ENCODE data around the gene LKAAEAR1. TPM values are rescaled to one million over a fixed set of nuclear protein-coding genes. Genes with fewer than 3 reads are reported as not detected.

The LKAAEAR1 gene
- total and polyA plus RNA-seq, 2 of the 13 experiments (the other 11 are each of a cell fraction or from before 2014, with no cell fraction given) = not detected

DNA sequence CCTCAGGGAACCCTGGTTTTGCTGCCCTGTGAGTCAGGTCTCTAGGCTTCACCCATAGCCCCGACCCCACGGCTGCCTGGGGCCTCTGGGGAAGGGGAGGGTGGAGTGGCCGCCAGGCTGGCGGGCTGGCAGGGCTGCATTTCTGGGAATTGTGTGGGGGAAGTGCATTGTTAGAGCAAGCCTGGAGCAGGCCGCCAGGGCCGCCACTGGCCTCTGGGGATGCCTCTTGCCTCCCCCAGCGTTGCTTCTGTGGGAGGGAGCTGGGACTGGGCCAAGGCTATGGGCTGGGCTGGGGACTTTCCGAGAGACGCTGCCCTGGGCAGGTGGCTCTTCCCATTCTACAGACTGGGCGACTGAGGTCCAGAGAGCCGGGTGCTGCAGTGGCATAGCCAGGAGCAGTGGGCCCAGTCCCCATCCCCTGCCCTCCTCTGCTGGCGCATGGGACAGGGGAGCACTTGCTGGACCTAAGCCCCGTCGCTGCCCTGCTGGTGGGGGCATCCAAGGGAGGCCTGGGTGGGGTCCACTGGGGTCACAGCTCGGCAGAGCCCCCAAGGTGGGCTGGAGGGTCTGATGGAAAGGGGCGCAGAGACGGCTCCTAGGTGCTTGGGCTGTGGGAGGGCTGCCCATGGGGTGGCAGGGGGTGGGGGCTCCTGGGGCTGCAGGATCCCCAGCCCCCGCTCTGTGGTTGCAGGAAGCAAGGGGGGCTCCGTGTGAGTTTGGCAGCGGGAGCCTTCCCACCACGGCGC lies 28.1 kb downstream of the LKAAEAR1 start (continued):
- no peak for TF ChIP-seq ZNF224 (CRISPR knock-in tag; IDR thresholded peaks at IDR 0.05)
- TF ChIP-seq, protein P1, sequence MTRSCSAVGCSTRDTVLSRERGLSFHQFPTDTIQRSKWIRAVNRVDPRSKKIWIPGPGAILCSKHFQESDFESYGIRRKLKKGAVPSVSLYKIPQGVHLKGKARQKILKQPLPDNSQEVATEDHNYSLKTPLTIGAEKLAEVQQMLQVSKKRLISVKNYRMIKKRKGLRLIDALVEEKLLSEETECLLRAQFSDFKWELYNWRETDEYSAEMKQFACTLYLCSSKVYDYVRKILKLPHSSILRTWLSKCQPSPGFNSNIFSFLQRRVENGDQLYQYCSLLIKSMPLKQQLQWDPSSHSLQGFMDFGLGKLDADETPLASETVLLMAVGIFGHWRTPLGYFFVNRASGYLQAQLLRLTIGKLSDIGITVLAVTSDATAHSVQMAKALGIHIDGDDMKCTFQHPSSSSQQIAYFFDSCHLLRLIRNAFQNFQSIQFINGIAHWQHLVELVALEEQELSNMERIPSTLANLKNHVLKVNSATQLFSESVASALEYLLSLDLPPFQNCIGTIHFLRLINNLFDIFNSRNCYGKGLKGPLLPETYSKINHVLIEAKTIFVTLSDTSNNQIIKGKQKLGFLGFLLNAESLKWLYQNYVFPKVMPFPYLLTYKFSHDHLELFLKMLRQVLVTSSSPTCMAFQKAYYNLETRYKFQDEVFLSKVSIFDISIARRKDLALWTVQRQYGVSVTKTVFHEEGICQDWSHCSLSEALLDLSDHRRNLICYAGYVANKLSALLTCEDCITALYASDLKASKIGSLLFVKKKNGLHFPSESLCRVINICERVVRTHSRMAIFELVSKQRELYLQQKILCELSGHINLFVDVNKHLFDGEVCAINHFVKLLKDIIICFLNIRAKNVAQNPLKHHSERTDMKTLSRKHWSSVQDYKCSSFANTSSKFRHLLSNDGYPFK (CRISPR knock-in tag; IDR thresholded peaks at IDR 0.05; ENCODE audit: borderline replicate concordance) = no peak
- no peak for TF ChIP-seq KLF6 (CRISPR knock-in tag; IDR thresholded peaks at IDR 0.05)
- TF ChIP-seq MEIS1 (CRISPR knock-in tag; IDR thresholded peaks at IDR 0.05; ENCODE audit: borderline replicate concordance) = no peak; the same call in 1 of the 2 replicates
- no peak for TF ChIP-seq SSRP1 (CRISPR knock-in tag; IDR thresholded peaks at IDR 0.05)
- TF ChIP-seq, protein P2, sequence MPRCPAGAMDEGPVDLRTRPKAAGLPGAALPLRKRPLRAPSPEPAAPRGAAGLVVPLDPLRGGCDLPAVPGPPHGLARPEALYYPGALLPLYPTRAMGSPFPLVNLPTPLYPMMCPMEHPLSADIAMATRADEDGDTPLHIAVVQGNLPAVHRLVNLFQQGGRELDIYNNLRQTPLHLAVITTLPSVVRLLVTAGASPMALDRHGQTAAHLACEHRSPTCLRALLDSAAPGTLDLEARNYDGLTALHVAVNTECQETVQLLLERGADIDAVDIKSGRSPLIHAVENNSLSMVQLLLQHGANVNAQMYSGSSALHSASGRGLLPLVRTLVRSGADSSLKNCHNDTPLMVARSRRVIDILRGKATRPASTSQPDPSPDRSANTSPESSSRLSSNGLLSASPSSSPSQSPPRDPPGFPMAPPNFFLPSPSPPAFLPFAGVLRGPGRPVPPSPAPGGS (CRISPR knock-in tag; IDR thresholded peaks at IDR 0.05) = no peak
- TF ChIP-seq TAF1 (CRISPR knock-in tag; IDR thresholded peaks at IDR 0.05) = peak; percentile 72
- no peak for TF ChIP-seq ZNF543 (CRISPR knock-in tag; IDR thresholded peaks at IDR 0.05)
- TF ChIP-seq, protein P3, sequence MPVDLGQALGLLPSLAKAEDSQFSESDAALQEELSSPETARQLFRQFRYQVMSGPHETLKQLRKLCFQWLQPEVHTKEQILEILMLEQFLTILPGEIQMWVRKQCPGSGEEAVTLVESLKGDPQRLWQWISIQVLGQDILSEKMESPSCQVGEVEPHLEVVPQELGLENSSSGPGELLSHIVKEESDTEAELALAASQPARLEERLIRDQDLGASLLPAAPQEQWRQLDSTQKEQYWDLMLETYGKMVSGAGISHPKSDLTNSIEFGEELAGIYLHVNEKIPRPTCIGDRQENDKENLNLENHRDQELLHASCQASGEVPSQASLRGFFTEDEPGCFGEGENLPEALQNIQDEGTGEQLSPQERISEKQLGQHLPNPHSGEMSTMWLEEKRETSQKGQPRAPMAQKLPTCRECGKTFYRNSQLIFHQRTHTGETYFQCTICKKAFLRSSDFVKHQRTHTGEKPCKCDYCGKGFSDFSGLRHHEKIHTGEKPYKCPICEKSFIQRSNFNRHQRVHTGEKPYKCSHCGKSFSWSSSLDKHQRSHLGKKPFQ (CRISPR knock-in tag; IDR thresholded peaks at IDR 0.05; ENCODE audit: insufficient replicate concordance) = peak; percentile 7
- TF ChIP-seq U2AF2 (IDR thresholded peaks at IDR 0.05; ENCODE audit: low read depth, low read length) = no peak
- peak; percentile 82 for TF ChIP-seq CBFB (CRISPR knock-in tag; IDR thresholded peaks at IDR 0.05)
- peak; percentile 57; the same call in 1 of the 2 replicates for TF ChIP-seq KDM6A (CRISPR knock-in tag; IDR thresholded peaks at IDR 0.05; ENCODE audit: low read depth)
- TF ChIP-seq HMGA1 (CRISPR knock-in tag; conservative IDR thresholded peaks at IDR 0.05) = no peak
- TF ChIP-seq, protein P4, sequence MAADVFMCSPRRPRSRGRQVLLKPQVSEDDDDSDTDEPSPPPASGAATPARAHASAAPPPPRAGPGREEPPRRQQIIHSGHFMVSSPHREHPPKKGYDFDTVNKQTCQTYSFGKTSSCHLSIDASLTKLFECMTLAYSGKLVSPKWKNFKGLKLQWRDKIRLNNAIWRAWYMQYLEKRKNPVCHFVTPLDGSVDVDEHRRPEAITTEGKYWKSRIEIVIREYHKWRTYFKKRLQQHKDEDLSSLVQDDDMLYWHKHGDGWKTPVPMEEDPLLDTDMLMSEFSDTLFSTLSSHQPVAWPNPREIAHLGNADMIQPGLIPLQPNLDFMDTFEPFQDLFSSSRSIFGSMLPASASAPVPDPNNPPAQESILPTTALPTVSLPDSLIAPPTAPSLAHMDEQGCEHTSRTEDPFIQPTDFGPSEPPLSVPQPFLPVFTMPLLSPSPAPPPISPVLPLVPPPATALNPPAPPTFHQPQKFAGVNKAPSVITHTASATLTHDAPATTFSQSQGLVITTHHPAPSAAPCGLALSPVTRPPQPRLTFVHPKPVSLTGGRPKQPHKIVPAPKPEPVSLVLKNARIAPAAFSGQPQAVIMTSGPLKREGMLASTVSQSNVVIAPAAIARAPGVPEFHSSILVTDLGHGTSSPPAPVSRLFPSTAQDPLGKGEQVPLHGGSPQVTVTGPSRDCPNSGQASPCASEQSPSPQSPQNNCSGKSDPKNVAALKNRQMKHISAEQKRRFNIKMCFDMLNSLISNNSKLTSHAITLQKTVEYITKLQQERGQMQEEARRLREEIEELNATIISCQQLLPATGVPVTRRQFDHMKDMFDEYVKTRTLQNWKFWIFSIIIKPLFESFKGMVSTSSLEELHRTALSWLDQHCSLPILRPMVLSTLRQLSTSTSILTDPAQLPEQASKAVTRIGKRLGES (CRISPR knock-in tag; IDR thresholded peaks at IDR 0.05; ENCODE audit: borderline replicate concordance) = peak; percentile 80
- TF ChIP-seq FOSL1 (CRISPR knock-in tag; IDR thresholded peaks at IDR 0.05; ENCODE audit: borderline replicate concordance) = no peak
- peak; percentile 62; the same call in 1 of the 2 replicates for TF ChIP-seq MTF1 (CRISPR knock-in tag; IDR thresholded peaks at IDR 0.05)
- peak; percentile 88; the same call in 1 of the 2 replicates for TF ChIP-seq ZNF614 (CRISPR knock-in tag; IDR thresholded peaks at IDR 0.05; ENCODE audit: borderline replicate concordance)
- TF ChIP-seq ZFP41 (CRISPR knock-in tag; IDR thresholded peaks at IDR 0.05; ENCODE audit: borderline replicate concordance) = peak; percentile 94
- 0 out of 2 replicates have a peak, but pooled peaks have one; percentile 7 for TF ChIP-seq ZNF766 (CRISPR knock-in tag; IDR thresholded peaks at IDR 0.05; ENCODE audit: borderline replicate concordance)
- no peak for TF ChIP-seq PHF20 (CRISPR knock-in tag; IDR thresholded peaks at IDR 0.05)
- TF ChIP-seq ZNF841 (CRISPR knock-in tag; IDR thresholded peaks at IDR 0.05; ENCODE audit: borderline replicate concordance) = no peak
- peak; percentile 32 for TF ChIP-seq ZSCAN25 (CRISPR knock-in tag; IDR thresholded peaks at IDR 0.05)

All from HepG2 (cell line).